Hematopoietic multipotent progenitor cell treated with erythropoietin and hydrocortisone succinate and interleukin-3 and kit ligand, for 17 days (in vitro differentiated cells): Measurements from ENCODE around the gene OLFM1.
"Not testable (repeated sequence)": the region's sequence is repeated elsewhere in the genome, so short reads cannot be mapped to it uniquely, and the experiment has no call there.

Experiments used
- DNase-seq: peaks from one replicate; pipeline ENCODE4 v3.0.0-alpha.2; 2015; ENCODE audit warnings: low spot score

Gene OLFM1

GRCh38 chr9:135060461-135061116, 26.9 kb upstream of the OLFM1 start:
- no peak for DNase-seq

GRCh38 chr9:135061441-135061840, 26.0 kb upstream of the OLFM1 start:
- no peak for DNase-seq

- DNase-seq: no peak
These were observed 25.2 kb upstream of the OLFM1 start for GRCh38 chr9:135062254-135062653.

GRCh38 chr9:135063466-135063865, 24.0 kb upstream of the OLFM1 start:
- DNase-seq: not testable (repeated sequence)

- DNase-seq: not testable (repeated sequence)
These were observed 23.6 kb upstream of the OLFM1 start for GRCh38 chr9:135063888-135064287.

- DNase-seq: no peak
These were observed 22.3 kb upstream of the OLFM1 start for GRCh38 chr9:135065151-135065550.

- no peak for DNase-seq
These were observed 21.7 kb upstream of the OLFM1 start for GRCh38 chr9:135065804-135066203.

GRCh38 chr9:135066291-135066690, 21.2 kb upstream of the OLFM1 start:
- no peak for DNase-seq

- DNase-seq: no peak
These were observed 20.3 kb upstream of the OLFM1 start for GRCh38 chr9:135067096-135067710.

- DNase-seq: no peak
These were observed 18.6 kb upstream of the OLFM1 start for GRCh38 chr9:135068776-135069415.

- DNase-seq: no peak
These were observed 17.8 kb upstream of the OLFM1 start for GRCh38 chr9:135069558-135070197.

- no peak for DNase-seq
These were observed 17.1 kb upstream of the OLFM1 start for GRCh38 chr9:135070198-135070951.

GRCh38 chr9:135070964-135071735, 16.3 kb upstream of the OLFM1 start:
- DNase-seq: no peak

- no peak for DNase-seq
These were observed 14.3 kb upstream of the OLFM1 start for GRCh38 chr9:135073081-135073740.

- DNase-seq: no peak
These were observed 13.6 kb upstream of the OLFM1 start for GRCh38 chr9:135073741-135074305.

GRCh38 chr9:135074354-135075233, 12.9 kb upstream of the OLFM1 start:
- no peak for DNase-seq

GRCh38 chr9:135075234-135076142, 12.0 kb upstream of the OLFM1 start:
- no peak for DNase-seq

- DNase-seq: no peak
These were observed 11.2 kb upstream of the OLFM1 start for GRCh38 chr9:135076143-135076875.
